ENCODE results near the gene AGXT. TPM values are rescaled to one million over a fixed set of nuclear protein-coding genes. Genes with fewer than 3 reads are reported as not detected.

AGXT gene
- total RNA-seq, 6 experiments from 2014 or later, result 744 to 1,833 (median 1,254) TPM

DNA sequence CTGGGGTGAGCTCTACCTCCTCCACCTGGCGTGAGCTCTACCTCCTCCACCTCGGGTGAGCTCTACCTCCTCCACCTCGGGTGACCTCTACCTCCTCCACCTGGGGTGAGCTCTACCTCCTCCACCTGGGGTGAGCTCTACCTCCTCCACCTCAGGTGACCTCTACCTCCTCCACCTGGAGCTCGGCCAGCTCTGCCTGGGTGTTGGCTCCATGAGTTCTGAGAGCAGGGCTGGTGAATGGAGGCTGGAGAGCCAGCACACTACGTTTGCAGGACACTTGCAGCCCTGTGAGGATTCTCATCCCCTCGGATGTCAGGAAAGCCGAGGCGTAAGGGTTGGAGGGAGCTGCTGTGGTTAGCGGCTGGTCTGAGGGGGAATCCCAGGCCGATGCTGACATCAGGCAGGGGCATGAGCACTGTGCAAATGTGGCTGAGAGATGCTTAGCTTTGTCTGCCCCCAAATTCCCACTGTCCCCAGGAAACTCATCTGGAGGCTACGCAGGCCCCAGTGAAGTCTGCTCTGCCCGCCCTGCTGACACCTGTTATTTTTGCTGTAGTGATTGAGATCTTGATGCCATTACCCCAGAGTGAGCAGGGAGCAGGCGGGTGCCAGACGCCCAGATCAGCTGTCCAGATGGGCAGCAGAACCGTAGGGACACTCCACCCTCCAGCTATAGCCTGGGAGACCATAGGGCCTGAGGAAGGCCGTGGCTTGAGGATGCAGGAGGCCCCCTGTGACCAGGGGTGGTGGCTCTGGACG is 40.8 kb downstream of the AGXT start:
- WGBS (ENCODE audit: insufficient coverage, low coverage, low lambda C conversion rate, missing lambda C conversion rate), result 64% methylated on average over 6 of the region's 17 CpGs
- DNase-seq (no peak), ATAC-seq (no peak)
- TF ChIP-seq, protein P1, sequence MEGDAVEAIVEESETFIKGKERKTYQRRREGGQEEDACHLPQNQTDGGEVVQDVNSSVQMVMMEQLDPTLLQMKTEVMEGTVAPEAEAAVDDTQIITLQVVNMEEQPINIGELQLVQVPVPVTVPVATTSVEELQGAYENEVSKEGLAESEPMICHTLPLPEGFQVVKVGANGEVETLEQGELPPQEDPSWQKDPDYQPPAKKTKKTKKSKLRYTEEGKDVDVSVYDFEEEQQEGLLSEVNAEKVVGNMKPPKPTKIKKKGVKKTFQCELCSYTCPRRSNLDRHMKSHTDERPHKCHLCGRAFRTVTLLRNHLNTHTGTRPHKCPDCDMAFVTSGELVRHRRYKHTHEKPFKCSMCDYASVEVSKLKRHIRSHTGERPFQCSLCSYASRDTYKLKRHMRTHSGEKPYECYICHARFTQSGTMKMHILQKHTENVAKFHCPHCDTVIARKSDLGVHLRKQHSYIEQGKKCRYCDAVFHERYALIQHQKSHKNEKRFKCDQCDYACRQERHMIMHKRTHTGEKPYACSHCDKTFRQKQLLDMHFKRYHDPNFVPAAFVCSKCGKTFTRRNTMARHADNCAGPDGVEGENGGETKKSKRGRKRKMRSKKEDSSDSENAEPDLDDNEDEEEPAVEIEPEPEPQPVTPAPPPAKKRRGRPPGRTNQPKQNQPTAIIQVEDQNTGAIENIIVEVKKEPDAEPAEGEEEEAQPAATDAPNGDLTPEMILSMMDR (IDR thresholded peaks at IDR 0.05), result no peak
- TF ChIP-seq POLR2A (IDR thresholded peaks at IDR 0.05), result no peak
- no peak overlapping the region for H3K27ac ChIP-seq
- peaks cover 0 to 8% (median 0%) of the 10 kb centered on the region in 4 donors for H3K4me1 ChIP-seq
- no peak overlapping the region for H3K4me3 ChIP-seq
- no peaks in the 10 kb centered on the region for H3K36me3 ChIP-seq
- H3K27me3 ChIP-seq, result no peaks in the 10 kb centered on the region
- H3K9me3 ChIP-seq, result no peaks in the 10 kb centered on the region
- intact Hi-C loops (cut with DNase I), result no loop called here

DNA sequence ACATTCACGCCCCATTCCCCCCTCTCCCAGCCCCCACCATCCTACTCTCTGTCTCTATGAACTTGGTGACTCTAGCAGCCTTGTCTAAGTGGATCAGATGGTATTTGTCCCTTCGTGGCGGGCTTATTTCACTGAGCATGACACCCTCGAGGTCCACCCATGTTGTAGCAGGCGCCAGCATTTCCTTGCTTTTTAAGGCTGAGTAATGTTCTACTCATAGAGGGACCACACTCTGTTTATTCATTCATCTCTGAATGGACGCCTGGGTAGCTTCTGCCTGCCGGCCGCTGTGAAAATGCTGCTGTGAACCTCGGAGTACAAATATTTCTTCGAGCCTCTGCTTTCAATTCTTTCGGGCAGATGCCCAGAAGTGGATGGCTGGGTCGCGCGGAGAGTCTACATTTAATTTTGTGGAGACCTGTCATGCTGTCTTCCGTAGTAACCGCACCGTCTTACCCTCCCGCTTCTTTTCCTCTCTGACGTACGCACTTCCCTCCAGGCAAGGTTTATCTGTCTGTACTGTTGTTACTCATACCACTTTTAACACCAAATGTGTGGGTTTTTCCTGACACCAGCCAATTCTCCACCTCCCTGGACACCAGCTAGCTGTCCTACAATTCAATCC is 43.1 kb downstream of the AGXT start:
- WGBS (ENCODE audit: insufficient coverage, low coverage, low lambda C conversion rate, missing lambda C conversion rate), result 80% methylated on average over 18 of the region's 20 CpGs
- DNase-seq, result no peak
- Histone ChIP-seq H3K36me3 (no peaks in the 10 kb centered on the region), H3K4me3 (no peak overlapping the region), H3K27me3 (no peaks in the 10 kb centered on the region), H3K4me1 (peaks cover 0 to 8% (median 0%) of the 10 kb centered on the region in 4 donors), H3K27ac (no peak overlapping the region), H3K9me3 (no peaks in the 10 kb centered on the region)
- TF ChIP-seq POLR2A (IDR thresholded peaks at IDR 0.05), result no peak
- TF ChIP-seq, protein P1 (IDR thresholded peaks at IDR 0.05), result no peak
- intact Hi-C loops (cut with DNase I), result loop anchor here in 1 of 2 donors (10.0 kb wide), 1 partner anchor 83 kb away; the partner anchor contains the start of gene SNED1
- peak in 2 of 4 donors; percentile 16 to 23 for ATAC-seq

DNA sequence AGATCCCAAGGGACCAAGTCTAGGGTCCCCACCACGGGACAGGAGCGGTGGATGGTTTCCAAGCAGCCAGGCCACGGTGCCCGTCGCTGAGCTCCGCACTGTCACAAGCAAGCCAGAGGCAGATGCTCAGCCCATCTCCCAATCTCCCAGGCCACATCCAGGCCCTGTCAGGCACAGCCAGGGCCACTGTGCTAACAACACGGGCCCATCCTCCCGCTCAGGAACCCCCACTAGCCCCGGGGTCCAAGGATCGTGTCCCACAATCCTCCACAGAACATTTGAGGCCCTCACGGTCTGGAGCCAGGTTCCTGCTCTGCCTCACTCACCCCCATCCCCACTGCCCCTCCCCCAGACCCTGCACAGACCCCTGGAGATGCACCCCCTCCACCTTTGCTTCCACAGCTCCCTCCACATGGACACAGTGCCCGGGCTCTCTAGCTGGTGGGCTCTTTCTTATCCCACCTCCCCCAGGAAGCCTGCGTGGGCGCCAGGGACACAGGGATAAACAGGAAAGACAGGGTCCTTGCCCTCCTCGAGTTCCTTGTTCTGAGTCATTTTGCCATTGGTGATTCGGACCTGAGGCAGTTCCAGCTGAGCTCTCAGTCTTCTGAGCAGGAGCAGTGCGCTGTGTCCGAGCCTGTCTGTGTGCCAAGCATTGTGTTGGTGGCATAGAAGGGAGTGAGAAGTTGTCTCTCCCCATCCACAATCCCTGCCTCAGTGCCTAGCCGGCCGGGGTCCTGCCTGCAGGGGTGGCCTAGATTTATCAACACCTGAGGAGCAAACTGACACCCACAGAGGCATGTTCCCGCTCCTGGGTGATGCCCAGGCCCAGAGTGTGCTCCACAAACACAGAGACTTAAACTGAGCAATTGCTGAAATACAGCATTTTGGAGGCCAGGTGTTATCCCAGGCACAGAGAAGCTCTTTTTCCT is 44.5 kb downstream of the AGXT start:
- peaks cover 0 to 8% (median 0%) of the 10 kb centered on the region in 4 donors for H3K4me1 ChIP-seq
- DNase-seq (no peak), ATAC-seq (peak in 1 of 4 donors; percentile 14)
- WGBS (ENCODE audit: insufficient coverage, low coverage, low lambda C conversion rate, missing lambda C conversion rate), result 20% methylated on average over 1 of the region's 21 CpGs
- no peaks in the 10 kb centered on the region for H3K9me3 ChIP-seq
- H3K27me3 ChIP-seq, result no peaks in the 10 kb centered on the region
- TF ChIP-seq, protein P1 (IDR thresholded peaks at IDR 0.05), result no peak
- TF ChIP-seq POLR2A (IDR thresholded peaks at IDR 0.05), result no peak
- intact Hi-C loops (cut with DNase I), result loop anchor here in 1 of 2 donors (10.0 kb wide), 1 partner anchor 82 kb away; the partner anchor contains the start of gene SNED1
- no peaks in the 10 kb centered on the region for H3K36me3 ChIP-seq
- no peak overlapping the region for H3K27ac ChIP-seq
- no peak overlapping the region for H3K4me3 ChIP-seq

Measured in right lobe of liver (tissue), 6 donors.